Cardiac fibroblast (primary cell): ENCODE data around the gene KRR1.

Experiments
- DNase-seq, 2 donors: peaks; one replicate each; pipeline versions ENCODE4 v3.0.0 to v3.0.0-alpha.2; 2010; ENCODE audit warnings: low read depth in 2 of 2
- H3K4me3 ChIP-seq, 2 donors: replicated peaks in 1 of 2; 1 replicate in 1 of 2; 2 replicates in 1 of 2; pipeline ENCODE4 v1.5.1; 2011; ENCODE audit warnings: low read depth in 2 of 2, low read length in 2 of 2, mild to moderate bottlenecking in 2 of 2, moderate library complexity in 1 of 2
- CTCF ChIP-seq: IDR thresholded peaks from one replicate; pipeline ENCODE4 v1.5.1; 2011; ENCODE audit warnings: low read depth, mild to moderate bottlenecking, low read length, inconsistent platforms

KRR1 gene

GRCh38 chr12:75553398-75553797, 42.0 kb upstream of the KRR1 start:
- H3K4me3 ChIP-seq, result no peak overlapping the region
- TF ChIP-seq CTCF, result no peak
- DNase-seq, result no peak

- no peak overlapping the region for H3K4me3 ChIP-seq
- no peak for TF ChIP-seq CTCF
- no peak for DNase-seq
These were observed 40.1 kb upstream of the KRR1 start for GRCh38 chr12:75551477-75551876.

GRCh38 chr12:75550401-75551240, 39.2 kb upstream of the KRR1 start:
- no peak overlapping the region for H3K4me3 ChIP-seq
- no peak for TF ChIP-seq CTCF
- DNase-seq, result peak in 1 of 2 donors; percentile 57

GRCh38 chr12:75549989-75550388, 38.6 kb upstream of the KRR1 start:
- no peak for TF ChIP-seq CTCF
- no peak for DNase-seq
- H3K4me3 ChIP-seq, result no peak overlapping the region

GRCh38 chr12:75548879-75549278, 37.5 kb upstream of the KRR1 start:
- H3K4me3 ChIP-seq, result no peak overlapping the region
- no peak for TF ChIP-seq CTCF
- DNase-seq, result no peak

GRCh38 chr12:75545636-75546035, 34.2 kb upstream of the KRR1 start:
- TF ChIP-seq CTCF, result no peak
- no peak overlapping the region for H3K4me3 ChIP-seq
- no peak for DNase-seq

DNA sequence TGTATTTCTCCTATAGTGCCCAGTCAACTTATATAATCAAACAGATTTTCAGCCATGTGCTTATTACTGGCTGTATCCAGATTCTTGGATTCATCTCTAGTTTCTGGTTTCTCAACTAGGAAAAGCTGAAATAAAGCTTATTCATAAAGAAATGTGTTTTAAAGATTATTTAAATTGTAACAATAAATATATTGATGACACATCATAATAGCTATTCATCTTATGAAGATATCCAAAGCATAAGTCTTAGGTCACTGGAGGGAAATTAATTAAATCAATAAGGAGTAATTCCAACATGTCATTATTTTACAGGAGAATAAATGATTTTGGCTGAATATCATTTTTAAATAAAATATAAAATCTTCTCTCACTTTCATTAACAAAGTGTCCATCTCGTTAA, 32.1 kb upstream of the KRR1 start:
- TF ChIP-seq CTCF, result no peak
- no peak overlapping the region for H3K4me3 ChIP-seq
- no peak for DNase-seq
